Measurements from ENCODE around the gene BOD1L1. TPM values are rescaled to one million over a fixed set of nuclear protein-coding genes. Genes with fewer than 3 reads are reported as not detected.

BOD1L1 gene
- total and polyA plus RNA-seq, 2 of the 8 experiments (the other 6 are each of a cell fraction or from before 2014, with no cell fraction given): 6.8 to 39.3 TPM

- Histone ChIP-seq H3K56ac (replicated peaks; ENCODE audit: insufficient read length, low read depth, low read length) (no peak overlapping the region), H4K5ac (ENCODE audit: insufficient read length, low read depth, low read length) (no peak overlapping the region), H3K79me2 (ENCODE audit: control insufficient read depth in 1 of 2, insufficient read depth in 2 of 2, low read length in 2 of 2) (no peaks in the 10 kb centered on the region), H2AFZ (ENCODE audit: low read length) (no peak overlapping the region), H3K4me3 (ENCODE audit: extremely low read depth in 1 of 4, insufficient read depth in 2 of 4, low read depth in 3 of 4, low read length in 4 of 4) (no peak overlapping the region), H3K14ac (ENCODE audit: insufficient read length) (no peak overlapping the region), H3K36me3 (ENCODE audit: control insufficient read depth in 2 of 4, insufficient read depth in 4 of 4, low read length in 3 of 4) (peaks cover 3 to 55% (median 34%) of the 10 kb centered on the region in 4 experiments), H2BK20ac (ENCODE audit: low read length) (no peak overlapping the region), H3K9me3 (ENCODE audit: insufficient read depth in 2 of 2, low read depth in 1 of 2, low read length in 1 of 2) (no peaks in the 10 kb centered on the region), H2BK5ac (ENCODE audit: low read depth, low read length) (no peak overlapping the region), H3K27me3 (replicated peaks in 1 of 4; ENCODE audit: control insufficient read depth in 3 of 4, extremely low read depth in 1 of 4, insufficient read depth in 3 of 4, low read length in 3 of 4) (no peaks in the 10 kb centered on the region), H3K4ac (replicated peaks; ENCODE audit: insufficient read length, low read depth, low read length) (no peak overlapping the region), H3K4me1 (replicated peaks in 1 of 4; ENCODE audit: control insufficient read depth in 3 of 4, insufficient read depth in 4 of 4, low read length in 3 of 4) (no peaks in the 10 kb centered on the region), H3K18ac (ENCODE audit: extremely low read depth, low read length) (no peak overlapping the region), H2AK5ac (ENCODE audit: low read depth, low read length) (no peak overlapping the region), H2BK120ac (replicated peaks; ENCODE audit: low read depth, low read length) (no peak overlapping the region), H3K9ac (replicated peaks in 1 of 4; ENCODE audit: extremely low read depth in 1 of 4, low read depth in 3 of 4, low read length in 3 of 4) (no peak overlapping the region), H2BK12ac (ENCODE audit: low read depth, low read length) (no peak overlapping the region), H3K4me2 (ENCODE audit: insufficient read depth in 1 of 2, low read depth in 2 of 2, low read length in 2 of 2) (no peak overlapping the region), H3K79me1 (ENCODE audit: low read depth, low read length) (no peaks in the 10 kb centered on the region), H4K20me1 (replicated peaks in 1 of 2; ENCODE audit: control insufficient read depth in 1 of 2, insufficient read depth in 2 of 2, low read length in 2 of 2) (peaks cover 3% of the 10 kb centered on the region in 2 experiments), H4K8ac (ENCODE audit: extremely low read depth, insufficient read depth, low read length) (no peak overlapping the region), H3K27ac (ENCODE audit: low read depth, low read length) (no peak overlapping the region), H3K23ac (ENCODE audit: insufficient read length) (no peak overlapping the region), H4K91ac (replicated peaks; ENCODE audit: insufficient read length, low read length) (no peak overlapping the region), H2BK15ac (ENCODE audit: low read length) (no peak overlapping the region), H3K23me2 (ENCODE audit: low read depth, low read length) (no peaks in the 10 kb centered on the region)
- DNase-seq (ENCODE audit: low read depth in 1 of 2, low spot score in 2 of 2) (no peak), FAIRE-seq (no peak)
- ChIA-PET POLR2A (ENCODE audit: partially characterized antibody) (no interaction called here), CTCF (ENCODE audit: partially characterized antibody) (no interaction called here)
- no peak for TF ChIP-seq HDAC6 (IDR thresholded peaks at IDR 0.05; ENCODE audit: low read depth, low read length)
- TF ChIP-seq SIX5 (IDR thresholded peaks at IDR 0.05; ENCODE audit: low read depth, low read length): no peak
- TF ChIP-seq RXRA (IDR thresholded peaks at IDR 0.05; ENCODE audit: insufficient read depth, low read depth, low read length): no peak
- no peak for TF ChIP-seq KDM4A (IDR thresholded peaks at IDR 0.05; ENCODE audit: low read depth, low read length, severe bottlenecking)
- TF ChIP-seq CREB1 (IDR thresholded peaks at IDR 0.05): no peak
- no peak for TF ChIP-seq POU5F1 (IDR thresholded peaks at IDR 0.05; ENCODE audit: low read depth, low read length)
- no peak for TF ChIP-seq TAF1 (IDR thresholded peaks at IDR 0.05; ENCODE audit: low read depth, low read length)
- TF ChIP-seq TEAD4 (IDR thresholded peaks at IDR 0.05; ENCODE audit: low read depth, low read length): no peak
- TF ChIP-seq MAFK (IDR thresholded peaks at IDR 0.05; ENCODE audit: low read depth, low read length): no peak
- TF ChIP-seq ATF3 (IDR thresholded peaks at IDR 0.05; ENCODE audit: insufficient read depth, low read depth, low read length): no peak
Observed at GRCh38 chr4:13597604-13598003, 29.9 kb downstream of the BOD1L1 start.

Measured in H1 (cell line).